GM19043 (cell line): ENCODE data around the gene MYADML2.

Experiments
- ATAC-seq: cut with Tn5 transposase; IDR thresholded peaks from one replicate; pipeline ENCODE4 v1.9.1; 2021; ENCODE audit warnings: low read depth; ENCODE audit not compliant: unreplicated experiment

The MYADML2 gene

GRCh38 chr17:81980122-81980521 is 33.1 kb upstream of the MYADML2 start:
- no peak for ATAC-seq

- ATAC-seq: no peak
These were observed 31.7 kb upstream of the MYADML2 start for GRCh38 chr17:81978524-81979298.

GRCh38 chr17:81977211-81977808 is 30.3 kb upstream of the MYADML2 start, which contains the start of gene ASPSCR1:
Gene ASPSCR1, plus strand, starts transcription at chr17:81977629. Its CDS starts 18 bp downstream, at chr17:81977647.
- peak; percentile 58 for ATAC-seq

GRCh38 chr17:81976332-81977210 is 29.5 kb upstream of the MYADML2 start:
- no peak for ATAC-seq

DNA sequence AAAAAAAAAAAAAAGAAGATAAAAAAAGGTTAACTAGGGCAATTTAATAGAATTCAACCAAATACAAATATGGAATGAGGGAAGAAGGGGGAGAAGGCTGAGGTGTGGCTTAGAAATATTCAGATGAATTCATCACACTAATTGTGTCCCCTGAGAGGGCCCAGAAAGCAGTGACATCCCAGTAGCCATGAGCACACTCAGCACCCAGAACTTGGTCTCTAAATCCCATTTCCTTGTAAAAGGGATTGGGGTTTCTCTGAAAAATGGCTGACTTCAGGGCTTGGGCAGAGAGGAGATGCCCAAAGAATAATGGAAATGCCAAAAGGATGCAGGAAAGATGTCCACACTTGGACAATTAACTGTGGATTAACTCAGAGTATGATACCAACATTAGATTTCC is 26.4 kb upstream of the MYADML2 start:
- ATAC-seq: no peak

GRCh38 chr17:81968850-81969812 is 22.1 kb upstream of the MYADML2 start:
- no peak for ATAC-seq

DNA sequence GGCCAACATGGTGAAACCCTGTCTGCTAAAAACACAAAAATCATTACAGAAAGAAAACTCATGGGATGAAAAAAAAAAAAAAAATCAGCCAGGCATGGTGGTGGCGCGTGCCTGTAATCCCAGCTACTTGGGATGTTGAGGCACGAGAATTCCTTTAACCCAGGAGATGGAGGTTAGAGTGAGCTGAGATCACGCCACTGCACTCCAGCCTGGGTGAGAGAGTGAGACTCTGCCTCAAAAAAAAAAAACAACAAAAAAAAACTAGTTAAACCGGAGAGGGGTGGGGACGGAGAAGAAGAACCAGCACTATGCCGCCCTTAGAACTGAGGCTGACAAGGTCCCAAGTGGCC is 21.3 kb upstream of the MYADML2 start:
- no peak for ATAC-seq

GRCh38 chr17:81967533-81968395 is 20.7 kb upstream of the MYADML2 start:
- ATAC-seq: no peak

GRCh38 chr17:81967244-81967532 is 20.2 kb upstream of the MYADML2 start:
- no peak for ATAC-seq

DNA sequence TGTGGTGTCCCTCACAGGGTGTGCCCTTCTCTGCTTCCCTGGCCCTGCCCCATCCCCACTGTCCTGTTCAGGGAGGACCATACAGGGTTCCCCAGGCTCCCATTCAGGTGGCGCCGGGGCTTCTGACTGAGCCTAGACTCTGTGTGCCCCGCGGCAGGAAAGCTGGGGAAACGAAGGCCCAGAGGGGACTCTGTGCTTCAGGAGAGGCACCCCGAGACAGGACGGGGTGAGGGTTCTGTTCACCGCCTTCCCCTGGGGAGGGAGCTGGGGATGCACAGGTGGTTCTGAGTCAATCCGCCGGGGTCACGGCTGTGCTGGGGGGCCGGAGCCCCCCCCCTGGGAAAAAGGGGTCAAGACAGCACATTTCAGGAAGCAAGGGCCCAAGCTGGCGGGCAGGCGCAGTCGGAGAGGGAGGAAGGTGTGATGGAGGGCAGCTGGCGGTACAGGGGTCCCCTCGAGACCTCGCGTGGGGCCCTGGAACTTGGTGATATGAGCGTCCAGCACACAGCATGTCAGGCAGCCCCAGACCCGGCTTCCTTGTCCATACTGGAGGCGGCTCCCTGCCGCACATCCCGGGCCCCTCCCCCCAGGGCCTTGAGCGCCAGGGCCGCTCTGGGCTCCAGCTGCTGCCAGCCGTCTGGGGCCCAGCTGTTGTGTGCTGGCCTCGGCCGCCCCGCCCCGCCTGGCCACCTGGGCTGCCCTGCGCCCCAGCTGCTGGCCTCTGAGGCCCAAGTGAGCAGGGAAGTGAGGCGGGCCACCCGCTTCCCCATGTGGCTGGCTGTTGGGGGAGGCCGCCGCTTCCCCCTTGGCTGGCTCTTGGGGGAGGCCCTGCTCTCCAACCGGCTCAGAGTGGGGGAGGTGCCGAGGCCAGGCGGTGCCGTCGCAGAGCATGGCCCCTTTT is 19.6 kb upstream of the MYADML2 start:
- ATAC-seq: no peak

DNA sequence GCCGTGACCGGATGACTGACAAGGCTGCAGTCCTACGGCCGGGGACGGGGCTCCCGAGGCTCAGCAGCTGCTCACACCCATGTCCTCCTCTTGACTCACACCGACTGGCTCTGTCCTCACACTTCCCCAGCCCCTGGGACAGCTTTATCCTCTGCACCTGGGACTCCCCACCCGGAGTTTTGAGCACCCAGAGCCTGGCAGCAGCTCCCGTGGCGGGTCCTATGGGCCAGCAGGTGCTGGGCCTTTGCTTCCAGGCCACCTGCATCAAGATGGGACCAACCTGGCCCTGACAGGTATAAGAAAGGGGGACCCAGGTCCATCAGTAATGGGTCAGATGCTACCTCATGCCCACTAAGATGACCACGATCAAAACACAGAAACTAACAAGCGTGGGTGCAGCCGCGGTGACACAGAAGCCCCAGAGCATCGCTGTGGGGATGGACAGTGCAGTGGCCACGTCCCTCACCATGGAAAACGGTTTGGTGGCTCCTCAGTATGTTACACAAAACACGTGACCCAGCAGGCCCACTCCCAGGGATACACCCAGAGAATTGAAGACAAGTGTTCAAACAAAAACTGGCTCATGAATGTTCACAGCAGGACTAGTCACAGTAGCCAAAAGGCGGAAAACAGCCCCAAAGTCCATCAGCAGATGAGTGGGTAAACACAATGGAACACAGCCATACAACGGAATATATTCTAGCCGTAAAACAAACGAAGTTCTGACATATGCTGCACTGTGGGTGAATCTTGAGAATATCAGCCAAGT is 17.2 kb upstream of the MYADML2 start:
- ATAC-seq: no peak

DNA sequence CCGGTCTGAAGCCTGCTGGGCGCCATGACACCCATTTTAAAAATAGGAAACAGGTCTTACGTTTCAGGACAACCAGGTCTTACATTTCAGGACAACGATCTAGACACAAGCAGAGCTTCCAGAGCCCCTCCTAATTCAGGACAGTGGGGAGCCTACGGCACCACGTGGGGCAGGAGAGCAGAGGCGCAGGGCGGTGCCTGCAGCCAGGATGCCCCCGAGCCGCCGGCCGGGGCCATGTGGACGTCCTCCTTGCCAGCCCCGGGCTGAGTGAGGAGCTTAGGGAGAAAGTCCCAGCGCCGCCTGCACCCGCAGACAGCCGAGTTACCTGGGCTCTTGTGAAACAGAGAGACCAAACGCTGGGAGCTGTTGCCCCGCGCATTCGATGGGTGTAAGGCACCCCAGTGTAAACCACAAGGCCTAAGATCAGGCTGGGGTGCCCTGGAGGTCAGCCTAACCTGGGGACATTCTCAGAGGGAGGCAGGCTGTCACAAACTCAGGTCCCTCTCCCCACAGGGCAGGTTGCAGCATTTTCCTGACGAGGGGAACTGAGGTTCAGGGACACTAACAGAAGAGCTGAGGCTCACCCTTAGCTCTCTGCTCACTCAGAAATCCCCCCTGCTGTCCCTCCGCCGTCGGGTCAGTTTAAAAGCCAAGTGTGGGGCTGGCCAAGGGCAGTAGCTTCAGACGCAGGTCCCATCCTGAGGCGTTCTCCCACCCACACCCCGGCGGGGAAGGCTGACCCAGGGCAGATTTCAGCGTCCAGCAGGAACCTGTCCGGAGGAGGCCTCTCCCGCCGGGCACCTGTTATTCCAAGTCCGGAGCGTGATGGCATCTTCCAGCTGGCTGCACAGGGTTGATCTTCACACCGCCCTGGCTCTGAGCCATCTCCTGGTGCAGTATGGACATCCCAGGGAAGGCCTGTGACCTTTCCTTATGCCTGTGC is 15.7 kb upstream of the MYADML2 start:
- no peak for ATAC-seq

DNA sequence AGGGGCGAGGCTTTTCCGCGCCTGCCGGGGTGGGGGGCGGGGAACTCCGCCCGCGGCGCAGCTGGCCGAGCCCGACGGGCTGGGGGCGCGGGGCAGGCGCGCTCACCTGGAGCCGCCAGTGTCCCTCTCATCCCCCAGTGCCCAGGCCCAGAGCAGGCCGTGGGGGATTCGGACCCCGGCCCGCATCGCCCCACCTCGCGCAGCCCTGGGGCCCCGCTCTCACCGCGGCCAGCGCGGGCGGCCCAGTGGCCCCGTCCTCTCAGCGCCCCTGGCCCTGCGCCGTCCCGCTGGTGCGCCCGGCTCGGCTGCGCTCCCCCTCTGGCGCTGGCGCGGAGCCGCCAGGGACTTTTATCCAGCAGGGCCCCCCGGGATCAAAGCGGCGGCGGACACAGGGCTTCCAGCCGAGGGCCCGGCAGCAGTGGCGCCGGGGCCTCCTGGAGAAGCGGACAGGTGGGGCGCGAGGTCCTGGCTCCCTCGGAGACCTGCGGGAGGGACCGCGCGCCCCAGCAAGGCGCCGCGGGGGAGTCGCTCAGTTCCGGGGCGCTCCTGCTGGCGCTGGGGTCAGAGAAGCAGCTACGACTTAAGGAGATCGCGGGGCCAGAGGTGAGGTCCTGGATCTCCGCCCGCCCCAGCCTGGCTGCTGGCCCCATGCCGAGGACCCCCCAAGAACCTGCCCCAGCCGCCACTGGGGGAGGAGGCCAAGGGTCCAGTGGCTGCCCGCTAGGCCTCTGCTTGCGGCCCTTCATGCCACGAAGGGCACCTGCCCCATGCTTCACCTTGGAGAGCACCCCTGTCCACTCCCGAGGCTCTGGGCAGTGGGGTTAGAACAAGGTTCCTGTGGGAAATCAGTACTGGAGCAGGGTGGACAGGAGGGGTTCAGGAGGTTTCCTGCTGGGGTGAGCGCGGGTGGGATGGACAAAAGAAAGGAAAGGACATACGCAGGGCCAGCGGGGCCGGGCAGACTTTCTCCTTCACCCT is 14.8 kb upstream of the MYADML2 start:
- no peak for ATAC-seq

DNA sequence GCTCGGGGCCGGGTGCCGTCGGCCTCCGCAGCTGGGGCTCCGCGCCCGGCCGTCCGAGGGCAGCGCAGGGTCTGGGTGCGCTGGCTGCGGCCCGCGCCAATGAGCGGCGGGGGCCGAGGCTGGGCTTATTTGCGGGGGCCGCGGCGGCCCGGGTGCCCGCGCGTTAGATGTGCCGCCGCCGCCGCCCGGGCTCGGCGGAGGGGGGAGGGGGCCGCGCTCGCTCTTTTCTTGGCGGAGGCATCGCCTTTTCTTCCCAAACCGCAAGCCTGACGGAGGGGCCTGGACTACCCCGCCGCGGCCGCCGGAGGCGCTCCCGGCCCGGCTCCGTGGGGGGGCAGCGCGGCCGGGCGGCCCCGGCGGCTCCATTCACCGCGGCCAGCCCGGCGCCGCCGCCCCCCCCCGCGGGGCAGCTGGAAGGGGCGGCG is 14.1 kb upstream of the MYADML2 start, which contains the start of gene NOTUM:
Gene NOTUM, minus strand, starts transcription at position 101 of the 425 bp plus-strand sequence. CDS start 278 bp downstream, outside the sequence.
- ATAC-seq: no peak
